ENCODE measurements around the gene TBC1D22A.
A peak's percentile ranks its signal among the peaks of the same experiment; 100 is the strongest.

The TBC1D22A gene

DNA sequence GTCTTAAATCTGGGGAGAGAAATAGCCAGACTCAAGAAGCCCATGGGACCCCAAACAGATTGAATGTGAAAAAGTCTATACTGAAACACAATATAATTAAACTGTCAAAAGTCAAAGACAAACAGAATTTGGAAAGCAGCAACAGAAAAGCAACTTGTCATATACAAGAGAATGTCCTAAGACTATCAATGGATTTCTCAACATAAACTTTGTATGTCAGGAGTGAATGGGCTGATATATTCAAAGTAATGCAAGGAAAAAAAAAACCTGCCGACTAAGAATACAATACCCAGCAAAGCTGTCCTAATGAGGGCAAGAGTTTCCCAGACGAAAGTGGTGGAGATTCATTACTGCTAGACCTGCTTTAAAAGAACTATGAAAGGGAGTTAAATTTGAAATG lies 73.2 kb downstream of the TBC1D22A start:
- DNase-seq, result no peak
- TF ChIP-seq GATA1 (IDR thresholded peaks at IDR 0.05; ENCODE audit: low read depth, low read length), result no peak
- no peak for TF ChIP-seq POLR2A (IDR thresholded peaks at IDR 0.05; ENCODE audit: low read length)

DNA sequence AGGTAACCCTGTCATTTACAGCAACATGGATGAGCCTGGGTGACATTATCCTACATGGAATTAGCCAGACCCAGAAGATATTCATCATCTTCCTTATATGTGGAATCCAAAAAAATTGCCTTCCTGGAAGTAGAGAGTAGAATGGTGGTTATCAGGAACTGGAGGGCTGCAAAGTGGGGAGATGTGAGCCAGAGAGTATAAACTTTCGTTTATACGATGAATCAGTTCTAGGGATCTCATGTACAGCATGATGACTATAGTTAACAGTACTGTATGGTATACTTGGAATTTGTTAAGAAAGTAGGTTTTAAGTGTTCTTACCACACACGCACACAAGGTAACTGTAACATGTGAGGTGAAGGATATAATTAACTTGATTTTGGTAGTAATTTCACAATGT lies 79.1 kb downstream of the TBC1D22A start:
- TF ChIP-seq POLR2A (IDR thresholded peaks at IDR 0.05; ENCODE audit: low read length), result no peak
- no peak for DNase-seq

DNA sequence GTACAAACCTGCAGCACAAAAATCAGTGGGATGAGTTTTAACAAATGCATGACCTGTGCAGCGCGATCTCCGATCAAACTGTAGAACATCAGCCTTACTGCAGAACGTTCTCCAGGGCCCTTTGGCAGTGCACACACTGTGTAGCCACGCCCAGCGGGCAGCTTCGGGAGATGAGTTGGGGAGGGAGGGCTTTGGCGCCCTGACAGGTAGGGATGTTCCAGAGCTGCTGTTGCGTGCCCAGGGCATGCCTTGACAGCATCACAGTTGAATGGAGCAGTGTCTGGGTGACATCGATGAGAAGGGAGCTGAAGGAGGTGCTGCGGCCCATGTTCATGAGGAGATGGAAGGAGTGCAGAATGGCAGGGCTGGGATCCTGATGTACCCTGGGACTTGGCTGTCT lies 80.2 kb downstream of the TBC1D22A start:
- TF ChIP-seq GATA1 (IDR thresholded peaks at IDR 0.05; ENCODE audit: low read depth, low read length), result no peak
- TF ChIP-seq POLR2A (IDR thresholded peaks at IDR 0.05; ENCODE audit: low read length), result no peak
- DNase-seq, result no peak

DNA sequence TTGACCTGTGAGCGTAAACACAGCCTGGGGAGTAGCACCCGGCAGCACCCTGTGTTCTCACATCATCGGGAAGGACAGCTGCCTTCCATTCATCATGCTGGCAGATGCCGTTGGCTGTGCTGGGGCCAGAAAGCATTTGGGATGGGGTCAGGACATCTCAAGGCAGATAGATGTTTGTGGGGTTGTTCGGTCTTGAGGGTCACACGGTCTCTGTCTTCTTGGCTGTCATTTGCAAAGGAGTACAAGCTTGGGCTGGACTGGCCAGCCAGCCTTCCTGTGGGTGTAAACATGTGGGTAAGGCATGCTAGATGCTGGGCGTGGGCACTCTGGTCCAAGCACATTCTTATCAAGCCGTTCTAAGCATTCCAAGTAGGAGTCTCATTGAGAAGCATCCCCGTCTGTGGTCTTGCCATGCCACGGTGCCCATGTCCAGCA lies 81.4 kb downstream of the TBC1D22A start:
- no peak for DNase-seq
- no peak for TF ChIP-seq POLR2A (IDR thresholded peaks at IDR 0.05; ENCODE audit: low read length)

DNA sequence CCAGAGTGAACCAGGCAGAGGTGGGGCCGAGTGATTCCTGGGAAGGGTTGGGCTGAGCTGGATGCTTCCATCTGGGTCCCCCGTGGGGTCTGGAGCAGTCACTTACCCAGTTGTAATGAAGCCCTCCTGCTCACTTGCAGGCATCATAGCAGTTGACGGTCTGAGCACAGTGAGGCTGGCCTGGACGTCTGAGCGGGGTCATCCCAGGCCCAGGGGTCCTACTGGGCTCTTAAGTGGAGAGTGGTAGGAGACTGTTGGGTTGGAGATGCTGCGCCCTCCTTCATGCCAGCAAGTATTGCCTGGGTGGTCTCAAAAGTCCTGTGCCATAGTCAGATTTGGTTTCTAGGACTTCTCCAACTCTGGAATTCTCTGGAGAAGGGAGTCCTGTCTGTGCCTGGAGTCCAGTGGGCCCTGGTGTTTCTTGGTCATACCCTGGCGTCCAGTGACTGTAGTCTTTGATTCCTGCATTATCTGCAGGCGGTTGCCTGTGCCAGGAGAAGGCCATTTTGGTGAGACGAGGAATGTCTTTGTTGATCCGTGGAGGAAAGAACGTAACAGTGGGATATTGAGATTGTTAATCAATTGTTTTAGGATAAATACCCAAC lies 82.3 kb downstream of the TBC1D22A start:
- TF ChIP-seq POLR2A (IDR thresholded peaks at IDR 0.05; ENCODE audit: low read length), result no peak
- no peak for TF ChIP-seq GATA1 (IDR thresholded peaks at IDR 0.05; ENCODE audit: low read depth, low read length)
- DNase-seq, result no peak

DNA sequence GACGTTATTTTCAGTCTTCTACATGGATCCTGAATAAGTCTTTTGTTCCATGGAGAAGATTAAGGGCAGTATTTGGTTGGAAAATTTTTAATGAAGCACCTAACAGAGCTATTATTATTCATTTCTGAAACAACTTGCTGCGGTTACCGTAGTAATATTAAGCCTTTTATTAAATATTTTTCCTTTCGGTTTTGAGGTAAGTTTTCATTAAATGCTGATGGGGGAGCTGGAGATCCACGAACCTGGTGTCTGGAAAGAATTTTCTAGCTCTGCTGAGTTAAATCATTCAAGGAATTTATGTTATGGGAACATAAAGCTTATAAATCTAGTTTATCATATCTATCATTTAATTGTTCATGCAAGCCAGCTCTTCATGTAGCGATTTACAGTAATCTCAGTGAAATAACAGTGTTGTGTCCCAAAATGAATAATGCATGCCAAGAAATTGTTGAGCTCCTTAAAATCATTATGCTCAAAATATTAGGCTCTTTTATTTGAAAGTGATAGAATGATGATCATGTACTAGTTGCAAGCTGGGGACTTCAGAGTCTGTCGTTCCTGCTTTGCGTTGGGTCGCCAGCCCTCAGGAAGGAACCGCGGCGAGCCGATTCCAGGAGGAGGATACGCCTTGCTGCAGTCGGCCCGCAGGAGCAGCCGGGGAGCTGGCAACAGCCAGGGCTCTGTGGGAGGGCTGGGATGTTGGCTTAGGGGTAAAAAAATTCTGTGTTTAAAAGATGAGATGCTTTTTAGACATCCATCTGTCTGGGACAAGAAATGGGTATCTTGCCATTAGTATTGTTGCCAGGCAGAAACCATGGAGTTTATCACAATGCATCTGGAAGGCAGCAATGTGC lies 83.1 kb downstream of the TBC1D22A start:
- no peak for TF ChIP-seq POLR2A (IDR thresholded peaks at IDR 0.05; ENCODE audit: low read length)
- TF ChIP-seq GATA1 (IDR thresholded peaks at IDR 0.05; ENCODE audit: low read depth, low read length), result no peak
- peak in 1 of 2 experiments; percentile 20 for DNase-seq

DNA sequence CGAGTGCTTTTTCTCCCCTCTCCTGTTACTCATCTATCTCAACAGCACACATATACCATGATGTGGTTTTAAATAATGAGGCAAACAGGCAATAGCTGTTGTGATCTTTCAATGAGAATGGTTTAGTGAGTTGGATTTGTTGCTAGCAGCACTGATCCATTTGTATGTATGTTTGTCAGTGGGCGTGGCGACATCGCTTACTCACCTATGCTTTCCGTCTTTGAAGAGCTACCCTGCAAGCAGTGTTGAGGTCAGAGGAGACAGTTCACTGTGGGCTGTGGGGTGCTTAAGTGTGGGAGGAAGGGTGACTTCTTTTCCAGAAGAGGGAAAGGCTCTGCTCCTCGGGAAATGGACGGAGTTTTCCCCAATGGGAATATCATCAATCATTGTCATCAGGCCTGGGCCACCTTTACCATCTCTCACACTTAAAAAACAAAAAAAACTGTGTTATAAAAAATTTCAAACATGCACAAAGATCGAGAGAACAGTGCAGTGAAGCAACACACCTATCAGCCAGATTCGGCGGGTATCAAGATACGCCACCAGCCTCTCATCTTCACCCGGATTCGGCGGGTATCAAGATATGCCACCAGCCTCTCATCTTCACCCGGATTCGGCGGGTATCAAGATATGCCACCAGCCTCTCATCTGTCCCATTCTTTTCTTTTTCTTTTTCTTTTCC lies 83.8 kb downstream of the TBC1D22A start:
- DNase-seq, result no peak

DNA sequence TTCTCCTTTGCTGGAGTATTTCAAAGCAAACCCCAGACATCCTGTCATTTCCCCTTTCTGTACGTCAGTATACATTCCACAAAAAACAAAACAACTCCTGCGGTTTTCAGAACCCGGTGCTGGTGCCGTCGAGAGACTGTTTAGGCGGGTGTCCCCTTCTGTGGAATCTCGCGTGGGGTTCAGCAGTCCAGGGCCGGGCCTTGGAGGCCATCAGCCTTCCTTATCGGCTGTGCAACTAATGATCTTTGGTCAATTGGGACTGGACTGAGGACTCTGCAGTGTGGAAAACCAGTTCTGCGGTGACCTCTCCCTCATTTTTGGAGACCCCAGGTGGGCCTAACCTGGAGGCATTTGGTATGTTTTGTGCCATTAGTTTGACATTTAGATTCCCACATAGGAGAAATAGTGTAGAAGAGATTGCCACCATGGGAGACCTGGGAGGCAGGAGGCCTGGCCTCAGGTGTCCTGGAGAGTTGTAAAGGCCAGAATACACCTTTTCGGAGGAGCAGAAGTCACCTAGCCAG lies 84.4 kb downstream of the TBC1D22A start:
- DNase-seq, result no peak
- TF ChIP-seq POLR2A (IDR thresholded peaks at IDR 0.05; ENCODE audit: low read length) (no peak), GATA1 (IDR thresholded peaks at IDR 0.05; ENCODE audit: low read depth, low read length) (no peak)

More for the DNA sequence above, 83.8 kb downstream of the TBC1D22A start:
- no peak for TF ChIP-seq GATA1 (IDR thresholded peaks at IDR 0.05; ENCODE audit: low read depth, low read length)
- no peak for TF ChIP-seq POLR2A (IDR thresholded peaks at IDR 0.05; ENCODE audit: low read length)

DNA sequence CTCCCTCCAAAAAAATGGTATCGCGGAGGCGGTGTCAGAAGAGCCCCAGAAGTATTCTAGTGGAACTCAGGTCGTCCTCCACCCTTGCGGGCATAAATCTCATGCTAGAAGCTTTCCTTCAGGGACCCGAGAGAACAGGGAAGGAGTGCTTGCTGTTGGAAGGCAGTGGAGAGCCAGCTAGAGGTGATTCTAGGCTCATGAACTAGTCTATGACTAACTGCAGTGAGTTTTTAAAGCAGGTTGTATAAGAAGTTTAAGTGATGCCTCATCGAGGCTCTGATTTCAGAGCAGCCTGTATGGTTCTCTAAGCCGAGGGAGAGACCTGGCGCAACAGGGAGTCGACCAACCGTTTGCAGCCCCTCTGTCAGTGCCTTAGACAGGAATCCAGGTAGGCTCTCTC lies 85.7 kb downstream of the TBC1D22A start:
- no peak for TF ChIP-seq POLR2A (IDR thresholded peaks at IDR 0.05; ENCODE audit: low read length)
- no peak for TF ChIP-seq GATA1 (IDR thresholded peaks at IDR 0.05; ENCODE audit: low read depth, low read length)
- no peak for DNase-seq

DNA sequence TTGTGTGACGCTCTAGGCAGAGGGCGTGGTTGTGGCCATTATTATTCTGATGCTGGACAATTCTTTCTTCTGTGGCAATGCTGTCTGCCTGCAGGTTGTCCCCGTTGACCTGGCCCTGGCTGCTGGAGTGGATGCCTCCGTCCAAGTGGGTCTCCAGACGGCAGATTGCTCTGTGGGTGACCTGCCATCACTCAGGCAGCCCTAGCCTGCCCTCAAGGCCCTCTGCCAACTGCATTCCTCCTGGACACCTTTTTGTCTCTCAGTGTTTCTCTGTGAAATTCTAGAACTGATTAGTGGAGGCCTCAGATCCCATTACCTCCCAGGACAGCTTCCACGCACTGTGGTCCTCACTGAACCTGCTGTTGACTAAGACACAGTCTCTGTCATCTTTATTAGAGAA lies 86.7 kb downstream of the TBC1D22A start:
- DNase-seq, result no peak

DNA sequence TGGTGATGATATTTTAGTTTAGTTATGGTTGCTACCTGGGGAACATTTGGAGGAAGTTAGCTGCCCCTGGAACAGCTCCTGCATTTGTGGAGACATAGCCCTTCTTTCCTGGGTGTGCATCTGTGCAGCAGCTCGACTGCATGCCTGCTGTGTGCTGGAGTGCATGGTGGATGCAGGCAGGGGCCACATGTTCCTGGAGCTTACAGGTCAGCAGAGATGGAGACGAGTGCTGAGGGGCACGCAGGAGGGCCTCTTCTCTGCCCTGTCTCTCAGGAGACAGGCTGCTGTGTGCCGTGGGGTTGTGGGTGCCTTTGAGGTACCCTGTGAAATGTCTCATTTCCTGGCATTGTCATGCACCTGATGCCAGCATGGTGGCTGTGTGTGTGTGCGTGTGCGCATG lies 87.5 kb downstream of the TBC1D22A start:
- no peak for DNase-seq
- TF ChIP-seq POLR2A (IDR thresholded peaks at IDR 0.05; ENCODE audit: low read length), result no peak
- no peak for TF ChIP-seq GATA1 (IDR thresholded peaks at IDR 0.05; ENCODE audit: low read depth, low read length)

More for the DNA sequence above, 86.7 kb downstream of the TBC1D22A start:
- TF ChIP-seq POLR2A (IDR thresholded peaks at IDR 0.05; ENCODE audit: low read length), result no peak

DNA sequence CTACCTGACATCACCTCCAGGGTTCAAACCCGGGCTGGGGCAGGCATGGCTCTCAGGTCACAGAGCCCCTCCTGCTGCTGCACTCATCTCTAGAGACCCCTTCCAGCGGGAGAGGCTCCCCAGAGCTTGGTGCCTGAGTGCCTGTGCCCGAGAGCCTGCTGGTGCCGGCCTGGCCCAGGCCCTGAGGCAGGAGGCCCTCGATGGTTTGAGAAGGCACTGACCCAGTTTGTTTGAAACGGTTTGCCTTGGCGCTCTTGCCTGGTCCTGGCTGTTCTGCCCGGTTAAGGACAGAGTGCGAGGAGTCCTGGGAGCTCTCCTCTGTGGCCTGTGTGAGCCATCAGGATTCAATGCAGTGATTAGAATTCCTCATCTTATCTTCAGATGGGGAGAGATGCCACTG lies 88.9 kb downstream of the TBC1D22A start:
- DNase-seq, result no peak
- TF ChIP-seq GATA1 (IDR thresholded peaks at IDR 0.05; ENCODE audit: low read depth, low read length), result no peak
- TF ChIP-seq POLR2A (IDR thresholded peaks at IDR 0.05; ENCODE audit: low read length), result no peak

DNA sequence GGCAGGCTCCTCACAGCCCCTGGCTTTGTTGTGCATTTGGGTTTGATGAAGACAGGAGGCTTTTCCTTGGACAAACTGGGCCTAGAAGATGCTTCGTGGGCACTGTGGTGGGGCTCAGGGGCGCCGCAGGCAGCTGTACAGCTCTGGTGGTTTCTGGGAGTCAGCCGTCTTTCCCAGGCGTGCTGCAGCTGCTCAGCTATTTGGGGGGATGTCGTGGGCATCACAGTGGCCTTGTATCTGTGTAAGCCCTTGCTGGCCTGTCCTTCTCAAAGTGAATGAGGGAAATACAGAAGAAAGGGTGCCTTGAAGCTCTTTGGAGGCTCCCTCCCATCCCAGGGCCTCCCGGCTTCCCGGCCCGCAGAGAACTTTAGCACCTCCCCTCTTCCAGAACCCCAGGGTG lies 89.5 kb downstream of the TBC1D22A start:
- DNase-seq, result no peak
- TF ChIP-seq POLR2A (IDR thresholded peaks at IDR 0.05; ENCODE audit: low read length) (no peak), GATA1 (IDR thresholded peaks at IDR 0.05; ENCODE audit: low read depth, low read length) (no peak)

DNA sequence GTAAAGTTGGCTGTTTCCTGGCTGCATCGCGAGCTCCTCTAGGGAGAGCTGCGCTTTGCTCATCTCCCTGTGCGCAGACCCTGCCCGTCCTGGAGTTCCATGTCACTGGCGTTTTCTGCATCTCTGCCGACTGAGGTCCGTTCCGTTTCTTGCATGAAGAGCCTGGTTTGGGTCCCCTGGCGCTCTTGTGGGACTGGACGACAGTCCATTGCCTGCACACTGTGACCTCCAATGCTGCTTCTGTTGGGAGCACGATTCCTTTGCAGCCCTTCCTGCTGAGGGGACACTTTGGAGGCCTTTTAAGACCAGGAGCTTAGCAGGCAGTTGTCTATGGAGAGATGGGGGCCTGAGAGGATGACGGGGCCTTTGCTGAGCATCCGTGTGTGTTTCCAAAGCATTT lies 90.3 kb downstream of the TBC1D22A start:
- DNase-seq, result no peak
- TF ChIP-seq GATA1 (IDR thresholded peaks at IDR 0.05; ENCODE audit: low read depth, low read length) (no peak), POLR2A (IDR thresholded peaks at IDR 0.05; ENCODE audit: low read length) (no peak)
